ENCODE measurements around the gene PCDH9.

The PCDH9 gene

DNA sequence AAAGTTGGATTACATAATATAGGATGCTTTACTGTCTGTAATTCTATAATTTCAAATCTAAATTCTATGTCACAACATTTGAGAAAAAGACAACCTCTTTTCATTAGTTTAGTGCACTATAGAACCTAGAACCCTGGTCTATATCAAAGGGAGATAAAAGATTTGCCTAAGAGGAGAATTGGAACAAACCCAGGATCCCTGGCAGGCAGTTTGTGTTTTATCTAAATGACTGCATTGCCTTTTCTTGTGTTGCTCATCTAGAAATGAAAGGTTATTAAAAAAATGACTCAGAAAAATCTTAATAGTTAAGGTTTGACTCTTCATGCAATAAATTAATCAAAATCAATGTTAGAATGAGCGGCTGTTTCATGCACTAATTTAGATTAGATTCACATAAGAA is 96.7 kb downstream of the PCDH9 start:
- Histone ChIP-seq H3K4me1 (ENCODE audit: control insufficient read depth, insufficient read depth, low read length, unreplicated experiment) (no peaks in the 10 kb centered on the region), H3K4me3 (ENCODE audit: low read depth, low read length) (no peak overlapping the region), H3K36me3 (ENCODE audit: insufficient read depth, low read length) (no peaks in the 10 kb centered on the region), H3K27me3 (ENCODE audit: insufficient read depth, low read length) (no peaks in the 10 kb centered on the region), H2AFZ (ENCODE audit: low read length, unreplicated experiment) (no peak overlapping the region), H3K27ac (ENCODE audit: low read depth, low read length) (no peak overlapping the region), H3K79me2 (ENCODE audit: control insufficient read depth, insufficient read depth, low read length, unreplicated experiment) (no peaks in the 10 kb centered on the region)

GRCh38 chr13:67131393-67131792 is 98.7 kb downstream of the PCDH9 start:
- H3K4me3 ChIP-seq (ENCODE audit: low read depth, low read length), result no peak overlapping the region
- H2AFZ ChIP-seq (ENCODE audit: low read length, unreplicated experiment), result no peak overlapping the region
- no peaks in the 10 kb centered on the region for H3K27me3 ChIP-seq (ENCODE audit: insufficient read depth, low read length)
- H3K4me1 ChIP-seq (ENCODE audit: control insufficient read depth, insufficient read depth, low read length, unreplicated experiment), result no peaks in the 10 kb centered on the region
- H3K27ac ChIP-seq (ENCODE audit: low read depth, low read length), result no peak overlapping the region
- H3K79me2 ChIP-seq (ENCODE audit: control insufficient read depth, insufficient read depth, low read length, unreplicated experiment), result no peaks in the 10 kb centered on the region
- H3K36me3 ChIP-seq (ENCODE audit: insufficient read depth, low read length), result no peaks in the 10 kb centered on the region

GRCh38 chr13:67130444-67130843 is 99.7 kb downstream of the PCDH9 start:
- H3K79me2 ChIP-seq (ENCODE audit: control insufficient read depth, insufficient read depth, low read length, unreplicated experiment), result no peaks in the 10 kb centered on the region
- H3K27ac ChIP-seq (ENCODE audit: low read depth, low read length), result no peak overlapping the region
- H3K36me3 ChIP-seq (ENCODE audit: insufficient read depth, low read length), result no peaks in the 10 kb centered on the region
- H3K4me3 ChIP-seq (ENCODE audit: low read depth, low read length), result no peak overlapping the region
- H3K27me3 ChIP-seq (ENCODE audit: insufficient read depth, low read length), result no peaks in the 10 kb centered on the region
- H3K4me1 ChIP-seq (ENCODE audit: control insufficient read depth, insufficient read depth, low read length, unreplicated experiment), result no peaks in the 10 kb centered on the region
- no peak overlapping the region for H2AFZ ChIP-seq (ENCODE audit: low read length, unreplicated experiment)

GRCh38 chr13:67128136-67128535 is 102.0 kb downstream of the PCDH9 start:
- H3K27ac ChIP-seq (ENCODE audit: low read depth, low read length), result no peak overlapping the region
- no peak overlapping the region for H2AFZ ChIP-seq (ENCODE audit: low read length, unreplicated experiment)
- no peaks in the 10 kb centered on the region for H3K27me3 ChIP-seq (ENCODE audit: insufficient read depth, low read length)
- H3K4me1 ChIP-seq (ENCODE audit: control insufficient read depth, insufficient read depth, low read length, unreplicated experiment), result peaks cover 5% of the 10 kb centered on the region
- H3K4me3 ChIP-seq (ENCODE audit: low read depth, low read length), result no peak overlapping the region
- H3K79me2 ChIP-seq (ENCODE audit: control insufficient read depth, insufficient read depth, low read length, unreplicated experiment), result no peaks in the 10 kb centered on the region
- H3K36me3 ChIP-seq (ENCODE audit: insufficient read depth, low read length), result no peaks in the 10 kb centered on the region

DNA sequence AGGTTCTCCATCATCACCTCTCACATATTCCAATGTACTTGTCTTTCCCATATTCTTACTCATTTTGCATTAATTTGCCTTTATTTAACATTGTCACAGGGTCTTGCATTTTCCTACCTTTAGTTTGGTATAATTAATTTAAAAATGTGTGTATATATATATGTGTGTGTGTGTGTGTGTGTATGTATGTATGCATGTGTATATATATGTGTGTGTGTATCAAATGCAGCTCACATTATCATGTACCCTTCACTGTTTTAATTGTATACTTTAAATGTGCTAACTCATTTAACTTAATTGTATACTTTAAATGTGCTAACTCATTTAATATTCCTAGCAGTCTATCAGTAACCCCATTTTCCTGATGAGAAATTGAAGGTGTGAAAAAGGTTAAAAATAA is 104.5 kb downstream of the PCDH9 start:
- Histone ChIP-seq H3K27ac (ENCODE audit: low read depth, low read length) (no peak overlapping the region), H2AFZ (ENCODE audit: low read length, unreplicated experiment) (no peak overlapping the region), H3K36me3 (ENCODE audit: insufficient read depth, low read length) (no peaks in the 10 kb centered on the region), H3K79me2 (ENCODE audit: control insufficient read depth, insufficient read depth, low read length, unreplicated experiment) (no peaks in the 10 kb centered on the region), H3K4me1 (ENCODE audit: control insufficient read depth, insufficient read depth, low read length, unreplicated experiment) (peaks cover 15% of the 10 kb centered on the region), H3K27me3 (ENCODE audit: insufficient read depth, low read length) (no peaks in the 10 kb centered on the region), H3K4me3 (ENCODE audit: low read depth, low read length) (no peak overlapping the region)

DNA sequence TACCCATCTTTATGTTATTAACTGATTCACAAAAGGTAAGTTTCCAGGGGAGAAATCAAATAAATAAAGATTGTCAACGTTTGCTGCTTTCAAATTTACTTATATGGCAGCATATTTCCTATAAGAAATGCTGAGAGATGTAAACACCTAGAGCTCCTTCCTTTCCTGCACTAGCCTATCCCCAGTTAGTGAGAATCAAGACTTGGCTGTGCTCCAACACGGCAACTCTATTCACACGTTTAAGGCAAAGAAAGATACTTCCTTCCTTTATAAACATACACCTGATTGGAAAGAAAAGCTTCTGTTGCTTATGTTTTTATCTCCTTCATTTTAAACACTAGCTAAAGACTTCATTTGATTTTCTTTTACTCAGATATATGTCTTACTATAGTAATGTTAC is 107.0 kb downstream of the PCDH9 start:
- Histone ChIP-seq H2AFZ (ENCODE audit: low read length, unreplicated experiment) (no peak overlapping the region), H3K79me2 (ENCODE audit: control insufficient read depth, insufficient read depth, low read length, unreplicated experiment) (no peaks in the 10 kb centered on the region)

GRCh38 chr13:67122251-67122650 is 107.9 kb downstream of the PCDH9 start:
- H2AFZ ChIP-seq (ENCODE audit: low read length, unreplicated experiment), result no peak overlapping the region
- peaks cover 25% of the 10 kb centered on the region for H3K4me1 ChIP-seq (ENCODE audit: control insufficient read depth, insufficient read depth, low read length, unreplicated experiment)
- no peak overlapping the region for H3K4me3 ChIP-seq (ENCODE audit: low read depth, low read length)
- H3K79me2 ChIP-seq (ENCODE audit: control insufficient read depth, insufficient read depth, low read length, unreplicated experiment), result no peaks in the 10 kb centered on the region
- no peaks in the 10 kb centered on the region for H3K27me3 ChIP-seq (ENCODE audit: insufficient read depth, low read length)
- H3K36me3 ChIP-seq (ENCODE audit: insufficient read depth, low read length), result no peaks in the 10 kb centered on the region
- H3K27ac ChIP-seq (ENCODE audit: low read depth, low read length), result no peak overlapping the region

More for the DNA sequence above, 107.0 kb downstream of the PCDH9 start:
- H3K4me3 ChIP-seq (ENCODE audit: low read depth, low read length), result no peak overlapping the region
- H3K27me3 ChIP-seq (ENCODE audit: insufficient read depth, low read length), result no peaks in the 10 kb centered on the region
- peaks cover 25% of the 10 kb centered on the region for H3K4me1 ChIP-seq (ENCODE audit: control insufficient read depth, insufficient read depth, low read length, unreplicated experiment)
- H3K36me3 ChIP-seq (ENCODE audit: insufficient read depth, low read length), result no peaks in the 10 kb centered on the region
- no peak overlapping the region for H3K27ac ChIP-seq (ENCODE audit: low read depth, low read length)

DNA sequence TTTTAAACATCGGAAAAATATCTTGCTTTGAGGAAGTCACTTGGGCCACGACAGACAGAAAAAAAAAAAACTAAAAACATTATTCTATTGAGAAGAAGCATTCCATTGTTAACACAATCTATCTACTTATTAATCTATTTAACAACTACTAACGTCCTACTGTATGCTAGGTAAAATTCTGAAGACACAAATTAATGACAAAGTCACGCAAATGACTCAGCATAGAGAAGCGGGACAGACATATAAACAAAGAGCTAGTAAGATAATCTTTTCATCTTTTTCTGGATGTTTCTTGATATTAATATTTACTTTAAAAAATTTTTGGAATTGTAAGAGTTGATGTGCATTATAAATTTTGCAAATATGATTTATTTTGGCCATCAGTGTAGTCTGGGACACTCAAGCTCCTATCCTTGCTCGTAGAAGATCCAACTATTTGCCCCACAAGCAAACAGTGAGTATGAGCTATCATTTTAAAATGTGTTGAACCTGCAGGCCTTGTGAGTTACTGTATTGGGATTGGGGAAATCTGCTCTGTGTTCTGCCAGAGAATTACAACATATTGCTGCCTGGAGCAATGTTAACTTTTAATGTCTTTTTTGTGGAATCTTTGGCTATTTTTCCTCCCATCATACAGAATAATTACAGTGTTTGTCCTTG is 109.1 kb downstream of the PCDH9 start:
- H3K4me1 ChIP-seq (ENCODE audit: control insufficient read depth, insufficient read depth, low read length, unreplicated experiment), result peaks cover 25% of the 10 kb centered on the region
- H3K27ac ChIP-seq (ENCODE audit: low read depth, low read length), result peak overlapping the region; percentile 41
- no peaks in the 10 kb centered on the region for H3K36me3 ChIP-seq (ENCODE audit: insufficient read depth, low read length)
- no peaks in the 10 kb centered on the region for H3K79me2 ChIP-seq (ENCODE audit: control insufficient read depth, insufficient read depth, low read length, unreplicated experiment)
- H2AFZ ChIP-seq (ENCODE audit: low read length, unreplicated experiment), result peak overlapping the region; percentile 9
- no peaks in the 10 kb centered on the region for H3K27me3 ChIP-seq (ENCODE audit: insufficient read depth, low read length)
- no peak overlapping the region for H3K4me3 ChIP-seq (ENCODE audit: low read depth, low read length)

DNA sequence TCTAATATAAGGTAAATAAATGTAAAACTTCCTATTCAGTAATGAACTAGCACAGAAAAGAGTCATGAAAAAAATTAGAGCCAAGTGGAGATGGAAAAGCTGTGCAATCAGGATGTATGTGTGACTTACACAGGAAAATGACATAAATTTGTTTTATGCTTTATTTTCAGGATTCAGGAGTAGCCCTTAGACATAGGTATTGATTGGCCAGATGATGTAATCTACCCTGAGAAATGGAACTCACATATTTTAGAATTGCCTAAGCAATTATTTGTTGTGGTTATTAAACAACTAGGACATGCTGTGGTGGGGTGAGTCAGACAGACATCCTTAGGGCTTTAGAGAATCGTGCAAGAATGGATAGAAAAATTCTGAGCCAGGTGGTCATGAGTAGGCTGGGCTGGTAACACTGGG is 110.6 kb downstream of the PCDH9 start:
- peaks cover 25% of the 10 kb centered on the region for H3K4me1 ChIP-seq (ENCODE audit: control insufficient read depth, insufficient read depth, low read length, unreplicated experiment)
- no peak overlapping the region for H3K4me3 ChIP-seq (ENCODE audit: low read depth, low read length)
- H3K27me3 ChIP-seq (ENCODE audit: insufficient read depth, low read length), result no peaks in the 10 kb centered on the region
- H3K36me3 ChIP-seq (ENCODE audit: insufficient read depth, low read length), result no peaks in the 10 kb centered on the region
- no peaks in the 10 kb centered on the region for H3K79me2 ChIP-seq (ENCODE audit: control insufficient read depth, insufficient read depth, low read length, unreplicated experiment)
- H3K27ac ChIP-seq (ENCODE audit: low read depth, low read length), result peak overlapping the region; percentile 48
- no peak overlapping the region for H2AFZ ChIP-seq (ENCODE audit: low read length, unreplicated experiment)

- Histone ChIP-seq H3K79me2 (ENCODE audit: control insufficient read depth, insufficient read depth, low read length, unreplicated experiment) (no peaks in the 10 kb centered on the region), H3K27me3 (ENCODE audit: insufficient read depth, low read length) (no peaks in the 10 kb centered on the region), H3K4me1 (ENCODE audit: control insufficient read depth, insufficient read depth, low read length, unreplicated experiment) (peaks cover 22% of the 10 kb centered on the region), H2AFZ (ENCODE audit: low read length, unreplicated experiment) (no peak overlapping the region), H3K4me3 (ENCODE audit: low read depth, low read length) (no peak overlapping the region), H3K27ac (ENCODE audit: low read depth, low read length) (no peak overlapping the region), H3K36me3 (ENCODE audit: insufficient read depth, low read length) (no peaks in the 10 kb centered on the region)
These were observed 111.9 kb downstream of the PCDH9 start for GRCh38 chr13:67118277-67118676.

DNA sequence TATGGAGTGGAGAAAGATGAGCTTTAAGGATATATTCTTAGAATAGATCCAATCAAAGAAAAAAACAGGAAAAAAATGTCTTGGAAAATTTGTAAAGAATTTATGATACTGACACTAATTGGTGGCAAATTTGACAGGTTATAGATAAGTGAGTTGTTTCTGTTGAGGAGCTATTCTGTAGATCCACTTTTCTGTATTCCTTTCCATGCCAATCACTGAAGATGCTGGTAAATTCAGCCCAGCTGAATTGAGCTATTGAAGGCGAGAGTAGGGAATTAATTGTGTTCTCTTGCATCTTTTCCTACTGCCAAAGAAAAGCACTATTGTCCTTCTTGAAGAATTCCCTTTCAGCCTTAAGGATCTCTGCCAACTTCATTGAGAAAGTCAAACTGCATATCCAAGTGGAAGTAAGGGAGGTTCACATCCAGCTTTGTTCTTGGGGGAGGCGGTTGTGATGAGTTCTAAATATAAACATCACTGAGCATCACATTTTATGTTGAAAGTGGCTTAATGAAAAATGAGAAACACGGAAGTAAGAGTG is 113.1 kb downstream of the PCDH9 start:
- Histone ChIP-seq H2AFZ (ENCODE audit: low read length, unreplicated experiment) (no peak overlapping the region), H3K27me3 (ENCODE audit: insufficient read depth, low read length) (no peaks in the 10 kb centered on the region), H3K4me1 (ENCODE audit: control insufficient read depth, insufficient read depth, low read length, unreplicated experiment) (peaks cover 19% of the 10 kb centered on the region), H3K4me3 (ENCODE audit: low read depth, low read length) (no peak overlapping the region), H3K79me2 (ENCODE audit: control insufficient read depth, insufficient read depth, low read length, unreplicated experiment) (no peaks in the 10 kb centered on the region), H3K36me3 (ENCODE audit: insufficient read depth, low read length) (no peaks in the 10 kb centered on the region), H3K27ac (ENCODE audit: low read depth, low read length) (no peak overlapping the region)
